Measurements from ENCODE around the gene DRICH1. TPM values are rescaled to one million over a fixed set of nuclear protein-coding genes. Genes with fewer than 3 reads are reported as not detected.

The DRICH1 gene
- total and polyA plus RNA-seq, 2 of the 13 experiments (the other 11 are each of a cell fraction or from before 2014, with no cell fraction given) = 0.22 to 0.66 TPM

GRCh38 chr22:23675502-23676415, 43.6 kb upstream of the DRICH1 start (continued):
- TF ChIP-seq PAXIP1 (CRISPR knock-in tag; conservative IDR thresholded peaks at IDR 0.05) = peak; percentile 86
- TF ChIP-seq HDAC1 (CRISPR knock-in tag; IDR thresholded peaks at IDR 0.05) = peak; percentile 53; the same call in 1 of the 2 replicates
- no peak for TF ChIP-seq ZNF670 (CRISPR knock-in tag; IDR thresholded peaks at IDR 0.05; ENCODE audit: borderline replicate concordance)
- peak; percentile 48; the same call in 1 of the 2 replicates for TF ChIP-seq PHF20 (CRISPR knock-in tag; IDR thresholded peaks at IDR 0.05)
- peak; percentile 43 for TF ChIP-seq ZNF18 (CRISPR knock-in tag; IDR thresholded peaks at IDR 0.05; ENCODE audit: insufficient replicate concordance)
- no peak for TF ChIP-seq MBD4 (IDR thresholded peaks at IDR 0.05; ENCODE audit: borderline replicate concordance, low read length)
- TF ChIP-seq ZSCAN21 (CRISPR knock-in tag; IDR thresholded peaks at IDR 0.05; ENCODE audit: borderline replicate concordance) = peak; percentile 53; the same call in 1 of the 2 replicates
- TF ChIP-seq RBFOX2 (IDR thresholded peaks at IDR 0.05; ENCODE audit: low read depth, low read length) = 0 out of 2 replicates have a peak, but pooled peaks have one; percentile 27
- no peak for TF ChIP-seq E2F2 (CRISPR knock-in tag; IDR thresholded peaks at IDR 0.05; ENCODE audit: borderline replicate concordance)
- peak; percentile 99 for TF ChIP-seq ZNF629 (CRISPR knock-in tag; conservative IDR thresholded peaks at IDR 0.05)
- TF ChIP-seq ZNF550 (CRISPR knock-in tag; IDR thresholded peaks at IDR 0.05; ENCODE audit: borderline replicate concordance) = no peak
- TF ChIP-seq ZNF367 (CRISPR knock-in tag; IDR thresholded peaks at IDR 0.05; ENCODE audit: borderline replicate concordance) = no peak
- TF ChIP-seq SKIL (CRISPR knock-in tag; IDR thresholded peaks at IDR 0.05; ENCODE audit: borderline replicate concordance) = 0 out of 2 replicates have a peak, but pooled peaks have one; percentile 20
- TF ChIP-seq MBNL3 (CRISPR knock-in tag; conservative IDR thresholded peaks at IDR 0.05) = no peak
- TF ChIP-seq ZBTB8A (CRISPR knock-in tag; IDR thresholded peaks at IDR 0.05; ENCODE audit: borderline replicate concordance, low read depth) = no peak
- TF ChIP-seq KDM1A (CRISPR knock-in tag; IDR thresholded peaks at IDR 0.05) = peak; percentile 79; the same call in 1 of the 2 replicates
